Stimulated activated CD8-positive, alpha-beta memory T cell treated with anti-CD3 and anti-CD28 coated beads, Interleukin-7, amount 100 ng/mL, for 48 hours (primary cell): ENCODE data around the gene CCDC90B.
A peak's percentile ranks its signal among the peaks of the same experiment; 100 is the strongest.
"Not testable (repeated sequence)": the region's sequence is repeated elsewhere in the genome, so short reads cannot be mapped to it uniquely, and the experiment has no call there.

Experiments used
- DNase-seq, 2 donors: peaks; one replicate each; pipeline ENCODE4 v3.0.0-alpha.2; 2020; ENCODE audit warnings: low read depth in 1 of 2; ENCODE audit errors: extremely low read depth in 1 of 2

Gene CCDC90B, protein sequence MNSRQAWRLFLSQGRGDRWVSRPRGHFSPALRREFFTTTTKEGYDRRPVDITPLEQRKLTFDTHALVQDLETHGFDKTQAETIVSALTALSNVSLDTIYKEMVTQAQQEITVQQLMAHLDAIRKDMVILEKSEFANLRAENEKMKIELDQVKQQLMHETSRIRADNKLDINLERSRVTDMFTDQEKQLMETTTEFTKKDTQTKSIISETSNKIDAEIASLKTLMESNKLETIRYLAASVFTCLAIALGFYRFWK

GRCh38 chr11:83285771-83286528 lies at the start of gene CCDC90B:
Gene CCDC90B, minus strand, starts transcription at chr11:83286367. Its CDS starts 395 bp downstream, at chr11:83285972.
- peak; percentile 82 to 91 for DNase-seq

DNA sequence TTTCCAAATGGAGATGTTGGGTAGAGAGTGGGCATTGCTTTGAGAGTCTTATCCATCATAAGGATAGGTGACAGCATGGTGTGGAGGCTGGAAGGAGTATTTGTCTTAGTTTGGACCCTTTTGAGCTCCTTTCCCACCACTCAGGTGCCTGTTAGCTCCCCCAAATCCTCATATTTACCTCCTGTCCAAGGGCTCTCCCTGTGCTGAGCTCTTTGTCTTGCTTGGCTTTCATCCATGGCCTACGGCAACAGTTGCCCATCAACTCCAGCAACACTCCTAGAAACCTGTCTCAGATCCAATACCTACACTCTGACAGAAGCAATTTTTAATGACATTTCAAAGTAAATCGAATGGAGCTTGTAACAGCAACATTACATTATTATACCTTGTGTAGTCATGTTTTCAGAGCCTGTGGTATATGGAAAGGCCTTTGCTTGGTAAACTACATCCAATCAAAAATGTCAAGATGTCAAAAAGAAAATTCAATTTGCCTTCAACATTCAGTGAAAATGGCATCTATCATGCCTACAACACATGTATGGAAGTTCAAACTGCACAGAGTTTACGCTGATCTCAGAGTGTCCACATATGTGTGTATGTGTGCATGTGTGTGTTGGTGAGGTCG lies 49.4 kb upstream of the CCDC90B start:
- DNase-seq, result no peak

DNA sequence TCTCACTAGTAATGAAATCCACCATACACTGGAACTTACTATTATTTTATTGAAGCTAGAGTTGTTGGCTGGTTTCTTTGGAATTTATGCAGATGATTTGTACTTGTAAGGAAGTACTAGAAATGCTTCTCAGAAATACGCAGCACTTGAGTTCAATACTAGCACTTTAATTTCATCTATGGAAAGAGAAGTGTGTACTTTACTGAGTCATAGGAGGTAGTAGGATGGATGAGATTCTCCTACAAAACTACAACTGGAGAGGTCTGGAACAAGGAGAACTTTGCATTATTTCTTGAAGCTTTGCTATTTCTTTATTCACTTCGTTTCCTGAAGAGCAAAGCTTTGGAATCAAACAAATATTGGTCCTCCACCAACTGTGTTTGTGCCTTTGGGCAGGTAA lies 44.1 kb upstream of the CCDC90B start:
- DNase-seq, result no peak

GRCh38 chr11:83326326-83326725 lies 40.2 kb upstream of the CCDC90B start:
- no peak for DNase-seq

- no peak for DNase-seq
Observed at GRCh38 chr11:83319346-83319745, 33.2 kb upstream of the CCDC90B start.

GRCh38 chr11:83318931-83319330 lies 32.8 kb upstream of the CCDC90B start:
- DNase-seq, result no peak

DNA sequence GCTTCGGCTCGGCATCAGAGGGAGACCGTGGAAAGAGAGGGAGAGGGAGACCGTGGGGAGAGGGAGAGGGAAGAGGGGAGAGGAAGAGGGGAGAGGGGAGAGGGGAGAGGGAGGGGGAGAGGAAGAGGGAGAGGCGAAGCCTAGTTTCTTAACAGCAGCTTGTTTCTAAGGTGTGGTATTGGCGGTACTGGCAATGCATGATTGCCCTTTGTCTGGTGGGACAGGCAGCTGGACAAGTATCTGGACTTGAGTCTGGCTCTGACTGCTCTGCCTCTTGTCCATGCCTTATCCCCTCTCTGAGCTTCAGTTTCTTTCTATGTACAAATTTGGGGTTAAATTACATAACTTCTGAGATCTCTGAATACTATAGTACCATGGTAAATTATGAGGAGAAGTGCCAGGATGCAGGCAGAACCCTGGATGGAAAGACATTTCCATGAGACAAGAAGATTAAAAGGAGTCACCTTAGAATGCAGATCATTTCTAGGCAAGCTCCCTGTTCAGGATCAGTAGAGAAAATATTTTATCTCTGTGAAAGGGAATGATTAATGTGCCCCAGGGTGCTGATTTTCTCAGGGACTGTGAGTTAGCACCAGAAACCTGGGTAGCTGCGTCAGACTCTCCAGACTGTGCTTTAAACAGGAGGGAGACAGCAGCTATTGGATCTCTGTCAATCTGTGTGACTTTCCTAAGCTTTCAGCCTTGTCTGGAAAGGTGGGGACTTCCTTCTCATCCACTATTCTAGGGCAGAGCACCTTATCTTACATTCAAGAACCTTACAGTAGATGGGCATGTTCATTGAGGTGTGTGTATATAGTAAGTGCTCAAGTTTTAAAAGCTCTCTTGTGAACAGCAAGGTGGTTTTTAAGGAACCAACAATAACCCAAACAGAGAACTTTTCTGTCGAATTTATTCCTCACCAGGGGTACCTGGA lies 31.9 kb upstream of the CCDC90B start:
- DNase-seq, result no peak

GRCh38 chr11:83316897-83317268 lies 30.7 kb upstream of the CCDC90B start:
- DNase-seq, result not testable (repeated sequence)

GRCh38 chr11:83316143-83316896 lies 30.2 kb upstream of the CCDC90B start:
- not testable (repeated sequence) for DNase-seq

- DNase-seq, result no peak
Observed at GRCh38 chr11:83312430-83312829, 26.3 kb upstream of the CCDC90B start.

DNA sequence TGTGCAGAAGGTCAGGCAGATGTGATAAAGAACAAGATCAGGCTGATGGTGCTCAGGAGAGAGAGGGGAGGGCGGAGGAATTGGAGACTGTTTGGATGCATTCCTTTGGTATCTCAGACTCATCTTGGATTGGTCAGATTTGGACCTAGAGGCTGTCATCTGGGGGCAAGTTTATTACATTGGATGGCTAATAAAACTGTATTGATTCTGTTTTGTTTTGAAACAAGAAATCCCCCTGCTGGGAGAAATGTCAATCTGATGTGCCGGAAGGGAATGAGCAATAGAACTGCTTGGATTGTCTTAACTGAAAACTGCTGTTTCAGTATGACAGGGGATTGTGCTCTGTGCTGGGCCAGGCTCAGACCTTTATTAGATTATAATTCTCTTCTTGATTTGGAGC lies 25.5 kb upstream of the CCDC90B start:
- DNase-seq, result no peak

- no peak for DNase-seq
Observed at GRCh38 chr11:83310718-83311117, 24.6 kb upstream of the CCDC90B start.

DNA sequence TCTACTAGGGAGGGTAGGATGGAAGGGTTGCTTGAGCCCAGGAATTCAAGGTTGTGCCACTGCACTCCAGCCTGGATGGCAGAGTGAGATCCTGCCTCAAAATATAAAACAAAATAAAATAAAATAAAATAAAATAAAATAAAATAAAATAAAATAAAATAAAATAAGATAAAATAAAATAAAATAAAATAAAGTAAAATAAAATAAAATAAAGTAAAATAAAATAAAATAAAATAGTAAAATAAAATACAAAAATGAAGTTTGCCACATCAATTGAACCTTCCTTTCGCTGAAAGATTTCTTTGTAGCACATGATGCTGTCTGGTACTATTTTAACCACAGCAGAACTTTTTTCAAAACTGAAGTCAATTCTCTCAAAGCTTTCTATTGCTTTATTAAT lies 22.4 kb upstream of the CCDC90B start:
- not testable (repeated sequence) for DNase-seq

DNA sequence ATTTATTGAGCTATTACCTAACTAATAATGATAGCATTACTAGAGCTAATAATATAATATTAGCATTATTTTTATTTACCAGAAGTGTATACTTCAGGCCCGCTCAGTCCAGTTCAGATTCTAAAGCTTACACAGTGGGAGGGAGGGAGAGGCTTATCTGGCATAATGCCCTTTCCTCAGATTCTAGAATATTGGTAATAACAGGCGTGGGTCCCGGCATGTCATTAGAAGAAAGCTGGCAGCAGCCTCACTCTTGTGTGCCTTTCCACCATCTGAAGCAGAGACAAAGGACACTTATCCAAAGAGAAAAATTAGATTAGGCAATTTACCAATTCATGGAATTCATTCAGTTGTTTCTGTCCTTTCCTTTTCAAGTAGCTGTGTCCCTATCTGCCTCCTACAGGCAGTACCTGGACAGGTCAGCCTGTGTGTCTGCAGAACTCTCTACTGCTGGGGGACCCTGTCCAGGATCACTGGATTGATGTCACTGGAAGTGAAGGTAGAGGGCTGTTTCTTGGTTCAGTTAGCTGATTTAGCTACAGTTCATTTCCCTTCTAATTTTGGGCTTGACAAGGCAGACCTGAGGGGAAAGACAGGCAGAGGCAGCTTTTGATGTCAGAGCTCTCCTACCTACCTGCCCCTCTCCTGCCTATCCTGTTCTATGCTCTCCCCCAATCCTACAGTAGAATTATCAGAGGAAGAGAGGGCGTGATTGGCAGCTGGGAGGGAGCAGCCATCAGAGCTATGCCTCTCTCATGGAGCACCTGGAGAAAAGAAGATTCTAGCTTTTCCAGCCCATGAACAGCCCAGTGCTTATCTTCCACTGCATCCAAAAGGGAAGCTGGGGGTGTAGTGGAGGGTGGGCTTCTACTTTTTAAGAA lies 20.3 kb upstream of the CCDC90B start:
- DNase-seq, result no peak

DNA sequence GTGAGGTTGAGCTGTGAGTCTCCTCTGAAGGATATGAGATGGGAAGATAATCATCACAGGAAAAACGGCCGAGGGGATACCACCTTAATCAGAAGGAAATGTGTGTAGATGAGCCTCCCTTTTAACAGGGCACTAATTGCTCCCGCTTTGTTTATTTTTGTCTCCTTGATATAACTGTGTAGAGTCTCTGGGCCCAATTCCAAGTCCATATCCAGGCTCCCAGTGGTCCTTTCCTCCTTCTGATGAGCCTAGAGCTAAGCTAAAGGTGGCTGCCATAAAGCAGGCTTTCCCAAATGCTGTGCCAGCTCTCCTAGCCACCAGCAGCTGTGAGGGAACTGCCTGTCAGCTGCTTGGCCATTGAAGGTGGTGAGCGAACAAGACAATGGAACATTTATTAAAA lies 17.1 kb upstream of the CCDC90B start:
- no peak for DNase-seq

- no peak for DNase-seq
Observed at GRCh38 chr11:83302151-83302550, 16.0 kb upstream of the CCDC90B start.

- DNase-seq, result no peak
Observed at GRCh38 chr11:83299681-83300080, 13.5 kb upstream of the CCDC90B start.

GRCh38 chr11:83294208-83294607 lies 8.0 kb upstream of the CCDC90B start:
- DNase-seq, result no peak

GRCh38 chr11:83293457-83293774 lies 7.2 kb upstream of the CCDC90B start:
- no peak for DNase-seq
